ENCODE data around the gene LAX1.

DNA sequence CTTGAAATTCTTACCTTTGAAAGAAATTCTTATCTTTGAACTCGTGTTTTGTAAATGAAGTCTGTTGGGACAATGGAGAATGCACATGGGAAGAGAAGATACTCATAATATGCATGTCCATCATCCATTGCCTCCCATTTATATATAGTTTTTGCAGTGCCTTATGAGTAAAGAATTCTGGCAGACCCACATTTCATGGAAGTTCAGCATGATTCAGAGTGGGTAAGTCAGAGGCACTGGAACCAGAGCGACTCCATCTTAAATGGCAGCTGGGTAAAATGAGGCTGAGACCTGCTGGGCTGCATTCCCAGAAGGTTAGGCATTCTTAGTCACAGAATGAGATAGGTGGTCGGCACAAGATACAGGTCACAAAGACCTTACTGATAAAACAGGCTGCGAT lies 13.8 kb downstream of the LAX1 start:
- no peak for TF ChIP-seq CTCF (conservative IDR thresholded peaks at IDR 0.05; ENCODE audit: low read depth, low read length)
- no peak for TF ChIP-seq BHLHE40 (IDR thresholded peaks at IDR 0.05; ENCODE audit: low read depth, low read length)
- no peak for TF ChIP-seq MAFK (IDR thresholded peaks at IDR 0.05; ENCODE audit: low read depth, low read length)
- no peak for TF ChIP-seq RCOR1 (IDR thresholded peaks at IDR 0.05; ENCODE audit: insufficient replicate concordance, low read length)
- no peak for TF ChIP-seq POLR2A (IDR thresholded peaks at IDR 0.05; ENCODE audit: low read depth, low read length)
- TF ChIP-seq, protein P1, sequence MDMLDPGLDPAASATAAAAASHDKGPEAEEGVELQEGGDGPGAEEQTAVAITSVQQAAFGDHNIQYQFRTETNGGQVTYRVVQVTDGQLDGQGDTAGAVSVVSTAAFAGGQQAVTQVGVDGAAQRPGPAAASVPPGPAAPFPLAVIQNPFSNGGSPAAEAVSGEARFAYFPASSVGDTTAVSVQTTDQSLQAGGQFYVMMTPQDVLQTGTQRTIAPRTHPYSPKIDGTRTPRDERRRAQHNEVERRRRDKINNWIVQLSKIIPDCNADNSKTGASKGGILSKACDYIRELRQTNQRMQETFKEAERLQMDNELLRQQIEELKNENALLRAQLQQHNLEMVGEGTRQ (IDR thresholded peaks at IDR 0.05; ENCODE audit: low read depth, low read length): no peak
- no peak for TF ChIP-seq NFE2L2 (IDR thresholded peaks at IDR 0.05; ENCODE audit: low read depth, low read length)
- TF ChIP-seq RFX5 (IDR thresholded peaks at IDR 0.05; ENCODE audit: low read depth, low read length): no peak
- TF ChIP-seq RAD21 (IDR thresholded peaks at IDR 0.05; ENCODE audit: low read length): no peak
- TF ChIP-seq CHD1 (IDR thresholded peaks at IDR 0.05; ENCODE audit: low read depth, low read length): no peak
- no peak for TF ChIP-seq FOS (IDR thresholded peaks at IDR 0.05; ENCODE audit: low read depth, low read length)
- no peak for TF ChIP-seq MAZ (IDR thresholded peaks at IDR 0.05; ENCODE audit: borderline replicate concordance, low read depth, low read length)
- no peak for TF ChIP-seq MXI1 (IDR thresholded peaks at IDR 0.05; ENCODE audit: borderline replicate concordance, low read depth, low read length)
